ENCODE results near the gene FGD1. TPM values are rescaled to one million over a fixed set of nuclear protein-coding genes. Genes with fewer than 3 reads are reported as not detected.

FGD1 gene
- total RNA-seq, 2 experiments from 2014 or later: 0.08 to 0.16 TPM

GRCh38 chrX:54484666-54485065 is 11.4 kb downstream of the FGD1 start:
- H4K20me1 ChIP-seq (ENCODE audit: insufficient read depth, low read length): no peaks in the 10 kb centered on the region
- CTCF ChIA-PET (ENCODE audit: unreplicated experiment): no interaction called here
- no peak for DNase-seq (ENCODE audit: low spot score)
- BruUV-seq (replicated peaks): no TSS peak
- no peak overlapping the region for H3K4me3 ChIP-seq (ENCODE audit: low read depth, low read length, poor library complexity, severe bottlenecking)
- H3K9me2 ChIP-seq (ENCODE audit: insufficient read depth, low read length): no peaks in the 10 kb centered on the region
- no peak overlapping the region for H3K27ac ChIP-seq (ENCODE audit: low read depth, low read length, poor library complexity, severe bottlenecking)
- POLR2A ChIA-PET: interaction anchor here (0.8 kb wide), 1 partner anchor 55 kb away, joined by 3 read pairs; no protein-coding TSS in a partner anchor
- H3K36me3 ChIP-seq (ENCODE audit: insufficient read depth, low read length): no peaks in the 10 kb centered on the region
- peaks cover 8% of the 10 kb centered on the region for H3K4me1 ChIP-seq (ENCODE audit: insufficient read depth, low read length, poor library complexity, severe bottlenecking)
- intact Hi-C loops (cut with micrococcal nuclease; ENCODE audit: unreplicated experiment): no loop called here
- H2AFZ ChIP-seq (ENCODE audit: low read length): no peak overlapping the region
- H3K4me2 ChIP-seq (ENCODE audit: low read length): no peak overlapping the region
- H3K79me2 ChIP-seq (ENCODE audit: insufficient read depth, low read depth, low read length): no peaks in the 10 kb centered on the region
- H3K9me3 ChIP-seq (ENCODE audit: low read length): no peaks in the 10 kb centered on the region
- TF ChIP-seq CTCF (conservative IDR thresholded peaks at IDR 0.05; ENCODE audit: low read length): no peak
- TF ChIP-seq EZH2phosphoT487 (IDR thresholded peaks at IDR 0.05; ENCODE audit: borderline replicate concordance, low read depth, low read length): no peak

DNA sequence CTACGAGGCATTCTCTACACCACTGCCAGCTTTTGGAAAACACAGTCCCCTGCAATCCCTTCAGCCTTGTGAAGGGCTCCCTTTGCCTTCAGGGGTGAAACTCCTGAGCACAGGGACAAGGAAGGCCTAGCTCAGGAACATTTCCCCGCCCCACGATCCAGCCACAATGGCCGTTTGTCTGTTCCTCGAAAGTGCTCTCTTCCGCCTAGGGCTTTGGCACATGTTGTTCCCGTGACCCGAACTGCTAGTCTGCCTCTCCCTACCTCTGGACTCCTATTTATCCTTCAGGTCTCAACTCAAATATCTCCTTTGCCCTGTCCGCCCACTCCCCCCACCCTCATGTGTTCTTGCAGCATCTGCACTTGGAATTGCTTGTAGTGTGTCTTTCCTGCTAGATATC is 12.1 kb downstream of the FGD1 start:
- Histone ChIP-seq H3K9me3 (ENCODE audit: low read length) (no peaks in the 10 kb centered on the region), H4K20me1 (ENCODE audit: insufficient read depth, low read length) (no peaks in the 10 kb centered on the region), H3K79me2 (ENCODE audit: insufficient read depth, low read depth, low read length) (no peaks in the 10 kb centered on the region), H3K27ac (ENCODE audit: low read depth, low read length, poor library complexity, severe bottlenecking) (no peak overlapping the region), H3K4me1 (ENCODE audit: insufficient read depth, low read length, poor library complexity, severe bottlenecking) (peaks cover 15% of the 10 kb centered on the region), H3K4me2 (ENCODE audit: low read length) (no peak overlapping the region), H3K36me3 (ENCODE audit: insufficient read depth, low read length) (no peaks in the 10 kb centered on the region), H2AFZ (ENCODE audit: low read length) (no peak overlapping the region), H3K4me3 (ENCODE audit: low read depth, low read length, poor library complexity, severe bottlenecking) (no peak overlapping the region), H3K9me2 (ENCODE audit: insufficient read depth, low read length) (no peaks in the 10 kb centered on the region)
- DNase-seq (ENCODE audit: low spot score): no peak
- no peak for TF ChIP-seq EZH2phosphoT487 (IDR thresholded peaks at IDR 0.05; ENCODE audit: borderline replicate concordance, low read depth, low read length)
- TF ChIP-seq CTCF (conservative IDR thresholded peaks at IDR 0.05; ENCODE audit: low read length): no peak
- intact Hi-C loops (cut with micrococcal nuclease; ENCODE audit: unreplicated experiment): no loop called here
- CTCF ChIA-PET (ENCODE audit: unreplicated experiment): no interaction called here
- POLR2A ChIA-PET: no interaction called here
- no TSS peak for BruUV-seq (replicated peaks)

- DNase-seq (ENCODE audit: low spot score): no peak
- BruUV-seq (replicated peaks): no TSS peak
Observed at GRCh38 chrX:54482839-54483593, 13.0 kb downstream of the FGD1 start.

More at GRCh38 chrX:54482839-54483593, 13.0 kb downstream of the FGD1 start:
- TF ChIP-seq CTCF (conservative IDR thresholded peaks at IDR 0.05; ENCODE audit: low read length): no peak
- TF ChIP-seq EZH2phosphoT487 (IDR thresholded peaks at IDR 0.05; ENCODE audit: borderline replicate concordance, low read depth, low read length): no peak
- Histone ChIP-seq H3K4me3 (ENCODE audit: low read depth, low read length, poor library complexity, severe bottlenecking) (no peak overlapping the region), H3K9me3 (ENCODE audit: low read length) (no peaks in the 10 kb centered on the region), H3K79me2 (ENCODE audit: insufficient read depth, low read depth, low read length) (no peaks in the 10 kb centered on the region), H4K20me1 (ENCODE audit: insufficient read depth, low read length) (no peaks in the 10 kb centered on the region), H3K36me3 (ENCODE audit: insufficient read depth, low read length) (no peaks in the 10 kb centered on the region), H3K27ac (ENCODE audit: low read depth, low read length, poor library complexity, severe bottlenecking) (no peak overlapping the region), H3K4me1 (ENCODE audit: insufficient read depth, low read length, poor library complexity, severe bottlenecking) (peaks cover 20% of the 10 kb centered on the region), H3K4me2 (ENCODE audit: low read length) (no peak overlapping the region), H2AFZ (ENCODE audit: low read length) (no peak overlapping the region), H3K9me2 (ENCODE audit: insufficient read depth, low read length) (no peaks in the 10 kb centered on the region)
- intact Hi-C loops (cut with micrococcal nuclease; ENCODE audit: unreplicated experiment): no loop called here
- CTCF ChIA-PET (ENCODE audit: unreplicated experiment): no interaction called here
- POLR2A ChIA-PET: interaction anchor here (0.6 kb wide), 1 partner anchor 17 kb away, joined by 3 read pairs; no protein-coding TSS in a partner anchor
